Activated gamma-delta T cell treated with Interleukin-2 at 50 U/mL for 16 hours (primary cell): ENCODE data around the gene SYNE1.
"Not testable (repeated sequence)": the region's sequence is repeated elsewhere in the genome, so short reads cannot be mapped to it uniquely, and the experiment has no call there.

ENCODE experiments used
- DNase-seq: peaks from one replicate; pipeline ENCODE4 v3.0.0-alpha.2; 2020

The SYNE1 gene

DNA sequence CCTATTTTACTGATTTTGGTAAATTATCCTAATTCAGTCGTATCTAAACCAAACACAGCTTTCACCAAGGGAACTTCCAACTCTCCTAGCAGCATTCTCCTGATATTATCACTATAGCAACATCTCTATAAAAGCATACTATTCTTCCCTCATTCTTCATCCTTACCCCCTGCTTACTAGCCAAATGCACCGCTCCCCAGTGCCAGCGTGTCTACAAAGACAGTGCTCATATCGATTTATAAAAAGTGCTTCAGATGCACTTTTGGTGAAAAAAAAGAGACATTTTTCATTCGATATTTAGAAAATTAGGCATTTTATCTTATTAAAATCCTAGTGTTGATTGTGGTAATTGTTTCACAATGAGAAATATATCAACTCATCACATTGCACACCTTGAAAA, 74.0 kb downstream of the SYNE1 start:
- DNase-seq, result no peak

- DNase-seq, result not testable (repeated sequence)
Observed at GRCh38 chr6:152558798-152559197, 78.4 kb downstream of the SYNE1 start.

GRCh38 chr6:152557502-152557901, 79.7 kb downstream of the SYNE1 start:
- no peak for DNase-seq

DNA sequence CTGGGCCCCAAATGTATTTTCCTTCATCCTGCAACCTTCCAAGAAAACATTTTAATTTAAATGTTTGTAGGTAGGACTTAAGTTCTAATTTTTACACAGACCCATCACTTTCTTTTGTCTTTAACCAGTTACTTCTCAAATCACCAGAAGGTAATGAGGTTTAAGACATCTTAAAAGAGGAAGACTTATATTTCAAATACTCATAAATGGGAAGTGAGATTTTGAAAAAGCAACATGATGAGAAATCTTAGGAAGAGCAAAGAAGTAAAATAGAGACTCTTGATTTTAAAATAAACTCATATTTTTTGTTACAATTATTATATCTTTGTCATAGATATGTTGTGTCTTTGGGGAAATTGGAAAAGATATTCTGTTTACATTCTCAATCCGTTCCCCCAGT, 82.3 kb downstream of the SYNE1 start:
- DNase-seq, result no peak

- DNase-seq, result peak; percentile 23
Observed at GRCh38 chr6:152552616-152553209, 84.4 kb downstream of the SYNE1 start.

GRCh38 chr6:152543519-152543918, 93.6 kb downstream of the SYNE1 start:
- no peak for DNase-seq

DNA sequence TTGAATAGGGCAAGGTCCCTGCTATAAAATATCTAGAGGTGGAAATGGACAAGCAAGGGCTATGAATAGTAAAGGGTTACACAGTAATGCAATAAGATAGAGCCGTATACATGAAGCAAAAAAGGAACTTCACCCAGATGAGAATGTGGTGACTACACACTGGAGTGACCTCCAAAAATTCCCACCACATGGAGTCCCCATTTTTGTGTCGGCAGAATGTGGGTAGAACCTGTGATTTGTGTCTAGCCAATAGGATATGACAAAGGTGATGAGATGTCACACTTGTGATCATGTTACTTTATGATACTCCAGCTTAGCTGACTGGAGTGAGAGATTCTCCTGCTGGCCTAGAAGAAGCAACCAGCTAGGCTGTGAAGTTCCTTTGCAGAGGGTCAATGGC, 96.8 kb downstream of the SYNE1 start:
- no peak for DNase-seq

DNA sequence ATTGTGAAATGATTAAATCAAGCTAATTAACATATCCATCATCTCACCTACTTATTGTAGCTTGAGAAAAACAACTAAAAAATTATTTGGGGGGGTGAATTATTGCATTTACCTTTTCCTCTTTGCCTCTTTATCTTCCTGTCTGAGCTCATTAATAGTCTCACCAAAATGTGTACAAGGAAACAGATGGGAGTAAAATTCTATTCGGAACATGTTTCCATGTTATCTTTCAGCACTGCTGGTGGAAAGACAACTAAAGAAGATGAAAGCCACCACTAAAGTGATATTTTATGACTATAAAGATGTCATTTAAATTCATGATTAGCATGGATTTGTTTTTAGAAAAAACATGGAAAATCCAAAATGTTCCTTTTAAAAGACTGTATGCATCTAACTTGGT, 102.6 kb downstream of the SYNE1 start:
- no peak for DNase-seq

DNA sequence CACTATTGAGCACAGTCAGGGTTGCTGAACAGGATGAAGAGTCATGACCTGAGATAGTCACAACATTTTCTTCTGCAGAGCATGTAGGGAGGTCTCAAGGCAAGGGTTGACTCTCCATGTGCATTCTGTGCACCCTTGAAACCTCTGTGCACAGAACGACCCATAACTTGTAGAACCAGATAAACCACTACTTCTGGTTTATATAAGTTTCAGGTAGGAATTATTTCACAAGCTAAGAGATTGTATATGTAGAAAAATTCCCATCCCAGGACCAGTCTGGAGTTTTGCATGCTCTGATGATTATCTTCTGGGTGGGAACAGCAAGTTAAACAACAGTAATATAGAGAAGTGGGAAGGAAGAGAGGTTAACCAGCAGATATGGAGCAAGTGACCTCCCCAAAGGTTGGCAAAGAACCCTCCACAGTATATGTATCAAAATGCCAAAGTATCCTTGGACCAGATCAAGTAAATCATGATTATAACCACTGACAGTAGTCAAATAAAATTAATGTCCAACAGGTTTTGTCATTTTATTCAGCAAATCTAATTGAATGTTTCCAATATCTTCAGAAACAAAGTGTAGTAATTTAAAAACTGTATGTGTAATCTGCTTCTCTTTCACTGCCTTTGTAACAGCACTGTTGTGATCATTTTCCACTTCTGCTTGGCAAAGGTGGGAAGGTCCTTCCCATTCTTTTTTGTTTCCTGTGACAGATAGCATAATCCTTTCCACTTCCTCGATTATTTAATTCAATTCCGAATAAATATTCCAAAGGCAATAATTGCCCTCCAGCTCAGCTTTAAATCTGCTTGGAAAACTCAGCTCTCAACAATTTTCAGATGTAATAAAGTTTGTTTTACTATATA, 104.4 kb downstream of the SYNE1 start:
- no peak for DNase-seq

DNA sequence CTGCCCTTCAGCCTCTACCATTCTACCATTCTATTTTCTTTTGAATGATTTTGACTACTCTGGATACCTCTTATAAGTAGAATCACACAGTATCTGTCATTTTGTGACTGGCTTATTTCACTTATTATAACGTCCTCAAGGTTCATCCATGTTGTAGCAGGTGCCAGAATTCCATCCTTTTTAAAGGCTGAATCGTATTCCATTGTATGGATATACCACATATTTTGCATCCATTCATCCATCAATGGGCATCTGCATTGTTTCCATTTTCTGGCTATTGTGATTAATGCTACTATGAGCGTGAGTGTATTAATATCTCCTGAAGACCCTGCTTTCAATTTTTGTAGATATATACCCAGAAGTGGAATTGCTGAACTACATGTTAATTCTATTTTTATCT, 105.5 kb downstream of the SYNE1 start:
- no peak for DNase-seq

- DNase-seq, result no peak
Observed at GRCh38 chr6:152529369-152529768, 107.8 kb downstream of the SYNE1 start.

DNA sequence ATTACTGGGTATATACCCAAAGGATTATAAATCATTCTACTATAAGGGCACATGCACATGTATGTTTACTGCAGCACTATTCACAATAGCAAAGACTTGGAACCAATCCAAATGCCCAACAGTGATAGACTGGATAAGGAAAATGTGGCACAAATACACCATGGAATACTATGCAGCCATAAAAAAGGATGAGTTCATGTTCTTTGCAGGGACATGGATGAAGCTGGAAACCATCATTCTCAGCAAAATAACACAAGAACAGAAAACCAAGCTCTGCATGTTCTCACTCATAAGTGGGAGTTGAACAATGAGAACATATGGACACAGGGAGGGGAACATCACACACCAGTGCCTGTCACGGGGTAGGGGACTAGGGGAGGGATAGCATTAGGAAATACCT, 123.0 kb downstream of the SYNE1 start:
- not testable (repeated sequence) for DNase-seq

- DNase-seq, result no peak
Observed at GRCh38 chr6:152509916-152510315, 127.2 kb downstream of the SYNE1 start.

DNA sequence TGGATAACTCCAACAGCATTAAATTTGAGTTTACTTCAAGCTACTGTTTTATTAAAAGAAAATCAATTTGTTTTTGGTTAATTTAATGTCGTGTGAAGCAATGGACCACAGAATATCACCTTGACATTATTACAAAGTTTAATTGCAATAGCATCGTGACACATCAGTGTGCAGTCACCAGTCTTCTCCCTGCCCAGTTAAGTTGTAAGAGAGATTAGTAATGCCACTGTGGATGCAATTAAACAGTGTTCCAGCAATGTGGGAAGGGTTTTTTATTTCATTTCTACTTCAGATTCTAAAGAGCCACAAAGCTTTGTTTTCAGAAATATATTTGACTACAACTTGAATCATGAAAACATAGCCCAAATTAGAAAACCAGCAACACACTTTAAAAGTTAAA, 128.7 kb downstream of the SYNE1 start:
- DNase-seq, result no peak

GRCh38 chr6:152503546-152503945, 133.6 kb downstream of the SYNE1 start:
- no peak for DNase-seq

DNA sequence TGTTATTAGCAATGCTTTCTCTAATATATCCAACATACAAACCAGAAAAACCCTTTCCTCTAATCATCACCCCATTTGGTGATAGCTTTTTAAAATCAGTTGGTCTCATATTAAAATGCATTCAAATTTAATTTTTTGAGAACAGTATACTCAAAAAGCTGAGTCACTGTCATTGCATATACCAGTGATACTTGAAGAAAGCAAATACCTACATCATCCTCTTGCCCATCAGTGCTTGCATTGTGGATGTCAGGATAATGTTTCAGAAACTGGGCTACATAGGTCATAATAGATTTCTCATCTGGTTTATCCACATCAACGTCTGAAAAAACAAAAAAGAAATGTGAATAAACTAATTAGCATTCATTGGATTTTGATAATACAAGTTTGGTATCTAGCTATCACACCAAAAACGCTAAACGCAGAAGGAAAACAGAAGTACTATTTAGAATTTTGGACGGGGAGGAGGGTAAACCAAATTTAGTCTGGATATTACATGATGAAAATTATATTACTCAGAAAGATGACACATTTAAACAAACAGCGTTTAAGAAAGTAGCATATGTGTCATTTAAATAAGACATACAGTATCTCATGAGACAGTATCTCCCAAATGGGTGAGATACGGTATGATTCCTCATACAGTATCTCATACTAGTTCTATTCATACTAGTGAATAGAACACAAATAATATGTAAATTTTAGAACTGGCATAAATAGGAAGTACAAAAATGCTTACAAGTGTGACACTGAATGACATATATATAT, 134.6 kb downstream of the SYNE1 start:
- DNase-seq, result no peak

GRCh38 chr6:152499931-152500330, 137.2 kb downstream of the SYNE1 start:
- no peak for DNase-seq

- DNase-seq, result no peak
Observed at GRCh38 chr6:152496731-152497130, 140.4 kb downstream of the SYNE1 start.

DNA sequence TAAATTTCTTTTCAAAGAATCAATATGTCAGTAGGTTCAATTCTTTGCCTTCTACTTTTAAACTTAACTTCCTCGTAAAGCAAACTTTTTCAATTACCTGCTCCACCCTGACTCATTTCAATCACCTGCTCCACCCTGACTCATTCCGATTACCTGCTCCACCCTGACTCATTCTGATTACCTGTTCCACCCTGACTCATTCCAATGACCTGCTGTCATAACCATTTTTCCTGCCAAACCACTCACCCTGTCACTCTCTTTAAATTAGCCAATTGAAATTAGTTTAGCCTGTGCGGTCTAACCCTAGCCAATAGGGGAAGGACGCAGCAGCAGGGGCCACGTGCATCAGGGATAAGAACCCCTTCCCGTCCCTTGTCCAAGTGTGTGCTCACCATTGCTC, 141.7 kb downstream of the SYNE1 start:
- DNase-seq, result not testable (repeated sequence)

- DNase-seq, result not testable (repeated sequence)
Observed at GRCh38 chr6:152492281-152492680, 144.9 kb downstream of the SYNE1 start.

GRCh38 chr6:152491501-152491900, 145.7 kb downstream of the SYNE1 start:
- DNase-seq, result not testable (repeated sequence)

DNA sequence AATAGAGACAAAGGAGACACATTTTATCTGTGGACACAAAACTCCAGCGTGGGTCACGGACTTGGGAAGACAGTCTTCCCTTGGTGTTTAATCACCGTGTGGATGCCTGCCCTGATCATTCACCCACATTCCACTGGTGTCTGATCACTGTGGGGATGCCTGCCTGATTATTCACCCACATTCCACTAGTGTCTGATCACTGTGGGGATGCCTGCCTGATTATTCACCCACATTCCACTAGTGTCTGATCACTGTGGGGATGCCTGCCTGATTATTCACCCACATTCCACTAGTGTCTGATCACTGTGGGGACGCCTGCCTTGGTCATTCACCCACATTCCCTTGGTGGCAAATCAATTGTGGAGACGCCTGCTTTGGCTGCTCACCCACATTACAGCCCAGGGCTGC, 146.2 kb downstream of the SYNE1 start:
- not testable (repeated sequence) for DNase-seq

DNA sequence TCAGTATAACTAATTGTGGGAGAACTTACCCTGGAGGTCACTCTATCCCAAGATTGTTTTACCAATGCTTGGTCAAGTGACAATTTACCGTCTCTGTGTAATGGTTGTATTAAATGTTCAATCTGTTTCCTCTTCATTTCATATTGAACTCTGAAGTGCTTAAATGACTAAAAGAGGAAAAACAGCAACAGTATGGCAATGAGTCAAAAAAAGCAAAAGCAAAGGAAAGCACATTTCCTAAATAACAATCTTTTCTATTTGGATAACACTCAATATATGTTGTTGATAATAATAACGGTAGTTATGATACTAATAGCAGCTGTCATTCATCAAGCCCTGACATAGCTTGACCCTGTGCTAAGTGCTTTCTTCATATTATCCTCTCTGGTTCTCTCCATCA, 152.4 kb downstream of the SYNE1 start:
- DNase-seq, result no peak

GRCh38 chr6:152482289-152482688, 154.9 kb downstream of the SYNE1 start:
- no peak for DNase-seq
